Measurements from ENCODE around the gene ATG14. TPM values are rescaled to one million over a fixed set of nuclear protein-coding genes. Genes with fewer than 3 reads are reported as not detected.

The ATG14 gene
- total RNA-seq, 4 donors from 2014 or later, result 11.5 to 24.7 (median 13.4) TPM

DNA sequence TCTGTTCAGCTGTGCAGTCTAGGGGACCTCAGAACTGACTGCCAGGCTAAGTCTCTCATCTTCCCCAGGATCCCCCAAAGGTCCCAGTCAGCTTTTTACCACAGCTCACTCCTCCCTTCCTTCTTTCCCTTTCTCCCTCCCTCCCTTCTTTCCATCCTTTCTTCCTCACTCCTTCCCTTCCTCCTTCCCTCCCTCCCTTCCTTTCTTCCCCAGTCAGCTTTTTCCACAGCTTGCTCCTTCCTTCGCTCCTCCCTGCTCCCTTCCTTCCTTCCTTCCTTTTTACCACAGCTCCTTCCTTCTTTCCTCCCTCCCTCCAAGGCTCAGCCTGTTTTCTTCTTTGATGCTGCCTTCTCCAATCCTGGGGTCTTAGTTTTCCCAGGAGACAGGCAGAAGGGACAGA, 39.2 kb downstream of the ATG14 start:
- Histone ChIP-seq H3K27ac (no peak overlapping the region), H3K4me3 (no peak overlapping the region), H3K27me3 (no peaks in the 10 kb centered on the region), H3K4me1 (peaks cover 0 to 11% (median 0%) of the 10 kb centered on the region in 4 donors), H3K9me3 (no peaks in the 10 kb centered on the region), H3K36me3 (peaks cover 0 to 30% (median 9%) of the 10 kb centered on the region in 4 donors)
- in situ Hi-C loops (cut with MboI; ENCODE audit: low pct_ligation_motif_present in 1 of 4, low pct_unique_long_range_greater_than_20kb in 1 of 4, low sequenced_read_pairs in 3 of 4), result loop anchor here in 1 of 4 donors (25.0 kb wide), 1 partner anchor 110 kb away; the partner anchor contains the start of gene FBXO34
- WGBS, 2 donors (ENCODE audit: low coverage in 1 of 2), result 94 to 100% methylated on average over 1 of the region's 1 CpG
- intact Hi-C loops (cut with DNase I; ENCODE audit: low total_unique reads), result no loop called here
- TF ChIP-seq EP300 (IDR thresholded peaks at IDR 0.05; ENCODE audit: low read depth), result no peak
- TF ChIP-seq, protein P1, sequence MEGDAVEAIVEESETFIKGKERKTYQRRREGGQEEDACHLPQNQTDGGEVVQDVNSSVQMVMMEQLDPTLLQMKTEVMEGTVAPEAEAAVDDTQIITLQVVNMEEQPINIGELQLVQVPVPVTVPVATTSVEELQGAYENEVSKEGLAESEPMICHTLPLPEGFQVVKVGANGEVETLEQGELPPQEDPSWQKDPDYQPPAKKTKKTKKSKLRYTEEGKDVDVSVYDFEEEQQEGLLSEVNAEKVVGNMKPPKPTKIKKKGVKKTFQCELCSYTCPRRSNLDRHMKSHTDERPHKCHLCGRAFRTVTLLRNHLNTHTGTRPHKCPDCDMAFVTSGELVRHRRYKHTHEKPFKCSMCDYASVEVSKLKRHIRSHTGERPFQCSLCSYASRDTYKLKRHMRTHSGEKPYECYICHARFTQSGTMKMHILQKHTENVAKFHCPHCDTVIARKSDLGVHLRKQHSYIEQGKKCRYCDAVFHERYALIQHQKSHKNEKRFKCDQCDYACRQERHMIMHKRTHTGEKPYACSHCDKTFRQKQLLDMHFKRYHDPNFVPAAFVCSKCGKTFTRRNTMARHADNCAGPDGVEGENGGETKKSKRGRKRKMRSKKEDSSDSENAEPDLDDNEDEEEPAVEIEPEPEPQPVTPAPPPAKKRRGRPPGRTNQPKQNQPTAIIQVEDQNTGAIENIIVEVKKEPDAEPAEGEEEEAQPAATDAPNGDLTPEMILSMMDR (IDR thresholded peaks at IDR 0.05), result no peak
- no peak for TF ChIP-seq POLR2AphosphoS5 (IDR thresholded peaks at IDR 0.05)
- no peak for TF ChIP-seq POLR2A (IDR thresholded peaks at IDR 0.05)
- no peak for DNase-seq

DNA sequence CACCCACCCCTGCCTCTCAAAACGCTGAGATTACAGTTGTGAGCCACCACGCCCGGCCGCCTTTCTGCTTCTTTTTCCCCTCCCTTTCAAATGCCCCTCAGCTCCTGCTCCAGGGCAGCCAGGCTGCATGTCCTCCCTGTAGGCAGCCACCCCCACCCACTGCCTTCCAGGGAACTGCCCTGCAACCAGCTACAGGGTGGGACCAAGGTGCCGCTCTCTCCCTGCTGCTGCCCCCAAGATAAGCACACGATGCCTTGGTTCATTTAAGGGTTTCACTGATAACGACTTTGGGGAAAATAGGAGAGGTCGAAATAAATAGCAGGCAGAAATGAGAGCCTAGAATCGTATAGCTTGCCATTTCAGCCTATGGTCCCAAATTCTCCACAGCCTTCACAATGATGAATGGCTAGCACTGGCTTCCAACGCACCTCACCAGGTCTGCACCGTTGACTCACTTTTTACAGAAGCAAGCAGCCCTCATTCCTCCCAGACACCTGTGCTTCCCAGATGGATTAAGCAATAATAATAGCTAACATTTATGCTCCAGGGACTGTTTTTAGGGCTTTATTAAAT, 40.7 kb downstream of the ATG14 start:
- peaks cover 0 to 17% (median 2%) of the 10 kb centered on the region in 4 donors for H3K36me3 ChIP-seq
- intact Hi-C loops (cut with DNase I; ENCODE audit: low total_unique reads), result no loop called here

DNA sequence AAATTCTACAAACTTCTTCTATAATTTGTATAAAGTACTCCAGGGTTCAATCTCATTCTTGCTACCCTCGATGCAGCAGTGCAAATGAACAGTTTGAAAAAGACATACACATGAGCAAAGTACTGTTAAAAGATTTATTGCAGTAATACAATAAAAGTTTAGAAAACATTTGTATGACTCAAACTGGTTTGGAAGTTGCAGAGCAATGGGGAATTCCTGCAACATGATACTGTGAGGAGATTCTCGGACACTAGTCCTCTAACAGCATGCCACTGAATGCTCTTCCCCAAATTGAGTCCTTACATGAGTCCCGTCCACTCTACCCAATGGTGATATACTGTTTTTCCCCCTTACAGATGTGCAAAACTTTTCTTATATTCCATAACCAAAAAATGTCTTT, 45.4 kb downstream of the ATG14 start:
- DNase-seq, result no peak

More for the DNA sequence above, 40.7 kb downstream of the ATG14 start:
- Histone ChIP-seq H3K4me3 (no peak overlapping the region), H3K4me1 (peaks cover 0 to 18% (median 3%) of the 10 kb centered on the region in 4 donors), H3K27me3 (no peaks in the 10 kb centered on the region), H3K27ac (no peak overlapping the region), H3K9me3 (no peaks in the 10 kb centered on the region)
- 86 to 100% methylated on average over 3 to 11 of the region's 11 CpGs for WGBS, 2 donors (ENCODE audit: low coverage in 1 of 2)
- in situ Hi-C loops (cut with MboI; ENCODE audit: low pct_ligation_motif_present in 1 of 4, low pct_unique_long_range_greater_than_20kb in 1 of 4, low sequenced_read_pairs in 3 of 4), result loop anchor here in 1 of 4 donors (25.0 kb wide), 1 partner anchor 109 kb away; the partner anchor contains the start of gene FBXO34
- TF ChIP-seq EP300 (IDR thresholded peaks at IDR 0.05; ENCODE audit: low read depth) (no peak), POLR2AphosphoS5 (IDR thresholded peaks at IDR 0.05) (no peak), POLR2A (IDR thresholded peaks at IDR 0.05) (no peak)
- TF ChIP-seq, protein P1 (IDR thresholded peaks at IDR 0.05), result no peak
- no peak for DNase-seq

DNA sequence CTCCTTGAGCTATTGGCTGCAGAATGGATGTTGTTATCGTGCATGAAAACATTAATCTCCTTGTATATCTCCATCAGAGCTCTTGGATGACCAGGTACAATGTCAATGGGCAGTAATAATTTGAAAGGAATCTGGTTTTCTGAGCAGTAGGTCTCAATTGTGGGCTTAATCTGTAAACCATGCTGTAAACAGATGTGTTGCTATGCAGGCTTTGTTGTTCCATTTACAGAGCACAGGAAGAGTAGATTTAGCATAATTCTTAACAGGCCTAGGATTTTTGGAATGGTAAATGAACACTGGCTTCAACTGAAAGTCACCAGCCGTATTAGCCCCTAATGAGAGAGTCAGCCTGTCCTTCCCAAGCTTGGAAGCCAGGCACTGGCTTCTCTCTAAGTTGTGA, 50.4 kb downstream of the ATG14 start:
- no peak overlapping the region for H3K4me3 ChIP-seq
- peaks cover 0 to 29% (median 16%) of the 10 kb centered on the region in 4 donors for H3K4me1 ChIP-seq
- TF ChIP-seq EP300 (IDR thresholded peaks at IDR 0.05; ENCODE audit: low read depth) (no peak), POLR2A (IDR thresholded peaks at IDR 0.05) (no peak), POLR2AphosphoS5 (IDR thresholded peaks at IDR 0.05) (no peak)
- TF ChIP-seq, protein P1 (IDR thresholded peaks at IDR 0.05), result no peak
- H3K36me3 ChIP-seq, result peaks cover 0 to 7% (median 0%) of the 10 kb centered on the region in 4 donors
- intact Hi-C loops (cut with DNase I; ENCODE audit: low total_unique reads), result no loop called here
- in situ Hi-C loops (cut with MboI; ENCODE audit: low pct_ligation_motif_present in 1 of 4, low pct_unique_long_range_greater_than_20kb in 1 of 4, low sequenced_read_pairs in 3 of 4), result loop anchor here in 2 of 4 donors (10.0 to 25.0 kb wide), 2 partner anchors 99 to 106 kb away; partner anchors contain the start of gene FBXO34 (in 1 of the 2)
- no peak for DNase-seq
- H3K9me3 ChIP-seq, result no peaks in the 10 kb centered on the region
- 93 to 100% methylated on average over 1 to 2 of the region's 2 CpGs for WGBS, 2 donors (ENCODE audit: low coverage in 1 of 2)
- H3K27ac ChIP-seq, result no peak overlapping the region
- H3K27me3 ChIP-seq, result no peaks in the 10 kb centered on the region

More for the DNA sequence above, 45.4 kb downstream of the ATG14 start:
- H3K27me3 ChIP-seq, result no peaks in the 10 kb centered on the region
- H3K9me3 ChIP-seq, result no peaks in the 10 kb centered on the region
- no peak overlapping the region for H3K4me3 ChIP-seq
- WGBS, 2 donors (ENCODE audit: low coverage in 1 of 2), result 38 to 45% methylated on average over 2 to 3 of the region's 3 CpGs
- TF ChIP-seq, protein P1 (IDR thresholded peaks at IDR 0.05), result no peak
- TF ChIP-seq POLR2A (IDR thresholded peaks at IDR 0.05), result no peak
- no peak for TF ChIP-seq EP300 (IDR thresholded peaks at IDR 0.05; ENCODE audit: low read depth)
- no peak for TF ChIP-seq POLR2AphosphoS5 (IDR thresholded peaks at IDR 0.05)
- peaks cover 0 to 19% (median 2%) of the 10 kb centered on the region in 4 donors for H3K36me3 ChIP-seq
- H3K4me1 ChIP-seq, result peaks cover 0 to 20% (median 11%) of the 10 kb centered on the region in 4 donors
- in situ Hi-C loops (cut with MboI; ENCODE audit: low pct_ligation_motif_present in 1 of 4, low pct_unique_long_range_greater_than_20kb in 1 of 4, low sequenced_read_pairs in 3 of 4) (loop anchor here in 2 of 4 donors (10.0 to 25.0 kb wide), 2 partner anchors 104 to 111 kb away; partner anchors contain the start of gene FBXO34 (in 1 of the 2)), intact Hi-C loops (cut with DNase I; ENCODE audit: low total_unique reads) (no loop called here)
- peak overlapping the region in 2 of 4 donors; percentile 12 to 53 for H3K27ac ChIP-seq

All from transverse colon (tissue), 4 donors.